Stimulated activated CD8-positive, alpha-beta memory T cell treated with anti-CD3 and anti-CD28 coated beads, Interleukin-7, amount 100 ng/mL, for 4 hours (primary cell): ENCODE results near the gene CENPP.

Experiments
- DNase-seq, 2 donors: peaks; one replicate each; pipeline ENCODE4 v3.0.0-alpha.2; 2020; ENCODE audit warnings: low read depth in 2 of 2

The CENPP gene

GRCh38 chr9:92656537-92656925, 330.8 kb downstream of the CENPP start:
- no peak for DNase-seq

- DNase-seq, result no peak
Observed at GRCh38 chr9:92657296-92658094, 331.7 kb downstream of the CENPP start.

GRCh38 chr9:92658176-92658575, 332.4 kb downstream of the CENPP start:
- no peak for DNase-seq

GRCh38 chr9:92658611-92659010, 332.9 kb downstream of the CENPP start:
- no peak for DNase-seq

- no peak for DNase-seq
Observed at GRCh38 chr9:92659601-92660000, 333.8 kb downstream of the CENPP start.

GRCh38 chr9:92660266-92660665, 334.5 kb downstream of the CENPP start:
- no peak for DNase-seq

GRCh38 chr9:92661127-92661526, 335.4 kb downstream of the CENPP start:
- DNase-seq, result no peak

GRCh38 chr9:92661743-92662142, 336.0 kb downstream of the CENPP start:
- no peak for DNase-seq

- no peak for DNase-seq
Observed at GRCh38 chr9:92663126-92663525, 337.4 kb downstream of the CENPP start.

- no peak for DNase-seq
Observed at GRCh38 chr9:92663951-92664350, 338.2 kb downstream of the CENPP start.

- DNase-seq, result no peak
Observed at GRCh38 chr9:92664394-92665152, 338.8 kb downstream of the CENPP start.

- DNase-seq, result no peak
Observed at GRCh38 chr9:92665836-92666235, 340.1 kb downstream of the CENPP start.

- no peak for DNase-seq
Observed at GRCh38 chr9:92666236-92666635, 340.5 kb downstream of the CENPP start.

- no peak for DNase-seq
Observed at GRCh38 chr9:92666912-92667532, 341.3 kb downstream of the CENPP start.

- DNase-seq, result peak; percentile 16 to 41
Observed at GRCh38 chr9:92668746-92669526, 343.2 kb downstream of the CENPP start.

- no peak for DNase-seq
Observed at GRCh38 chr9:92669527-92669889, 343.8 kb downstream of the CENPP start.
